ENCODE measurements around the gene CTSD.
"Not testable (repeated sequence)": the region's sequence is repeated elsewhere in the genome, so short reads cannot be mapped to it uniquely, and the experiment has no call there.

Gene CTSD

GRCh38 chr11:1763796-1764661 is at the start of gene CTSD:
CTSD (minus strand) TSS chr11:1763927; CDS start chr11:1763859, 68 bp downstream.
- DNase-seq, result no peak

- DNase-seq, result not testable (repeated sequence)
Measured at GRCh38 chr11:1813356-1813755, 49.6 kb upstream of the CTSD start.

GRCh38 chr11:1812801-1813200 is 49.1 kb upstream of the CTSD start:
- no peak for DNase-seq

GRCh38 chr11:1812274-1812673 is 48.5 kb upstream of the CTSD start:
- no peak for DNase-seq

- no peak for DNase-seq
Measured at GRCh38 chr11:1810761-1811160, 47.0 kb upstream of the CTSD start.

GRCh38 chr11:1807264-1807995 is 43.7 kb upstream of the CTSD start:
- no peak for DNase-seq

- DNase-seq, result no peak
Measured at GRCh38 chr11:1805525-1805924, 41.8 kb upstream of the CTSD start.

- DNase-seq, result not testable (repeated sequence)
Measured at GRCh38 chr11:1803835-1804519, 40.2 kb upstream of the CTSD start.

- DNase-seq, result no peak
Measured at GRCh38 chr11:1803246-1803645, 39.5 kb upstream of the CTSD start.

- no peak for DNase-seq
Measured at GRCh38 chr11:1797391-1798125, 33.8 kb upstream of the CTSD start.

GRCh38 chr11:1796413-1797011 is 32.8 kb upstream of the CTSD start:
- DNase-seq, result no peak

- no peak for DNase-seq
Measured at GRCh38 chr11:1793081-1793480, 29.4 kb upstream of the CTSD start.

GRCh38 chr11:1792461-1792860 is 28.7 kb upstream of the CTSD start:
- no peak for DNase-seq

GRCh38 chr11:1791912-1792311 is 28.2 kb upstream of the CTSD start:
- no peak for DNase-seq

GRCh38 chr11:1786466-1786865 is 22.7 kb upstream of the CTSD start:
- no peak for DNase-seq

- DNase-seq, result no peak
Measured at GRCh38 chr11:1785749-1786413, 22.2 kb upstream of the CTSD start.

GRCh38 chr11:1784761-1785650 is 21.3 kb upstream of the CTSD start:
- no peak for DNase-seq

- no peak for DNase-seq
Measured at GRCh38 chr11:1783725-1784529, 20.2 kb upstream of the CTSD start.

GRCh38 chr11:1782831-1783724 is 19.4 kb upstream of the CTSD start:
- no peak for DNase-seq
